HG02885 (cell line): ENCODE results near the gene MAGI1.

ENCODE experiments used
- ATAC-seq: cut with Tn5 transposase; IDR thresholded peaks from one replicate; pipeline ENCODE4 v1.9.1; 2021; ENCODE audit warnings: mild to moderate bottlenecking; ENCODE audit not compliant: unreplicated experiment, poor library complexity

The MAGI1 gene

GRCh38 chr3:65483011-65483410, 555.7 kb downstream of the MAGI1 start:
- ATAC-seq = no peak

DNA sequence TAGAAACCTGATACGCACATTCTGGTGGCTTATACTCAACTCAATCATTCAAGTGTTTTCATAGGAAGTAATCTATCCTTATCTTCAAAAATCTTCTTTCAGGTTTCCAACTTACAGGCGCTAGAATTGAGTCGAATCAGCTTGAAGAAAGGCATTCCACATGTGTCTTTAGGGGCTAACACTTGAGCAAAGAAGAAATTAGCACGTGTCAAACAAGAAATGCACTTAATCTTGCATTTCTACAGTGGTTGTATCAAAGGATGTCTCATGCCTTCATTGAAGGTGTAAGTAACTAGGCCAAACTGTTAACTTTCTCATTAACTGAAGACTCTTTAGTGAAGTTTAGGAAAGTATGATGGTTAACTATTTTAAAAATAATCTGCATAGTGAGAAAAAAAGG, 557.6 kb downstream of the MAGI1 start:
- ATAC-seq = no peak

GRCh38 chr3:65479990-65480389, 558.7 kb downstream of the MAGI1 start:
- ATAC-seq = no peak

GRCh38 chr3:65478551-65479500, 559.9 kb downstream of the MAGI1 start:
- ATAC-seq = no peak

- ATAC-seq = no peak
Measured at GRCh38 chr3:65473736-65474135, 565.0 kb downstream of the MAGI1 start.

DNA sequence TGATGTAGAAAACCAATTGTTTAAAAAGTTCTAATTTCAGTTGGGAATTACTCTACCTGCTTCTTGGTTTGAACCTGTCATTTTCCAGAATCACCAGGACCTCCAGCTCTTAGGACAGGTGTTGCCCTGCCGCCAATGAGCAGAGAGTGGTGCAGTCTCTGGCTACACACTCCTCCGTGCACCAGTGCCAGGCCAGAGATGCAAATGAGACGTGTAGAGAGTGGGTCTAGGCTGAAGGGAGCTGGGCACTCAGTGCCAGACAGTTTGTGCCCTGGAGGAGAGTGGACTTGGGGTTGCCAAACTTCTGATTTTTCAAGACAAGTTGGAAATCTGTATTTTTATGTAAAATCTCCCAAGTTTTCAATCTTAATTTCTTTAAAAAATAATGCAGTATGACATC, 566.2 kb downstream of the MAGI1 start:
- ATAC-seq = no peak

DNA sequence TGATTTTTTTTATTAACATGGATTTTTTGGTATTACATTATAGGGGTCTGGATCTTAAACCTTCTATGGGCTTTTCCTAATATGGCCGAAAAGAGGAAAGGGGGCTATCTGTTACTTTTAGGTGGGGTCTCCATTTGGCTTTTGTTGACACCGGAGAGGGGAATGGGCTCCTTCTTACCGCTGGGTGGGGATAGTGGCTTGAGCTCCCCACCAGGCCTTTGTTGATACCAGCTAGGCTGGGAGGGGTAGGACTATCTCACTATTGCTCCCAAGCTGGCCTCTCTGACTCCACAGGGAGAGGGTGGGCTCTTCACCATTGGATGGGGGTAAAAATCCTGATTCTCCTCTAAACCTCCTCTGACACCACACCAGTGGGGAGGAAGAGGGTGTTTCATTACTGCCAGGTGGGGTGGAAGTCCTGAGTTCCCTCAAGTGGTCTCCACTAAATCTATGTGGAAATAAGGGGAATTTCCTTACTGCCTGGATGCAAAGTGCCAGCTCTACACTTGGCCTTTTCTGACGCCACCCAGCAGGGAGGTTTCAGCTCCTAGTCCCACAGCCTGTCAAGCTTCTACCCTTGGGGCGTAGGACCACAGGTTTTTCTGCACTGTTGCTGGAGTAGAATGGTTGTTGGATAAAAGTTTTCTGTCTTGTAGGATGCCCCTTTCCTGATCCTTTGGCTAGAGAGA, 572.3 kb downstream of the MAGI1 start:
- no peak for ATAC-seq

DNA sequence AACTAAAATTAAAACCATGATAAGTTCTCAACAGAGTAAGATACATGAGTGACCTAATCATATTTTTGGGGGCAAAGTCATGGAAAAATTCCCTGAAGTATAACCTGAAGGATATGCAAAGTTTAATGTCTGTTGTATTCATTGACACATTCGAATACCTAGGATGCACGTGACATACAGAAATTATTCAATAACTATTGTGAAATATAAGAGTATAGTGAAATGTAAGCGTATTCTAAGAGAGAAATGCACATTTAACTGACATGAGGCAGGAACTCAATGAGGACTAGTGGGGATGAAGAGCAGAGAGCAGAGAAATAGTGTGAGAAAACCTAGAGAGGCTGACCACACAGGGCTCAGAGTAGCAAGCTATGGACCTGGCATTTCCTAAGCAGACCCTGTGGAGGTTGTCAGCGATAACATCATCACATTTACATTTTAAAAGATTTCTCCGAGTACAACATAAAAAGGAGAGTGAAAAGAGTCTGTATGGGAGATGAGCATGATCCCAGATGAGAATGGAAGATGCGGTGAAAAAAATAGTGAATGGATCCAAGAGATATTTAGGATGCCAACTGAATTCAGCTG, 588.8 kb downstream of the MAGI1 start:
- no peak for ATAC-seq

GRCh38 chr3:65448120-65448519, 590.6 kb downstream of the MAGI1 start:
- no peak for ATAC-seq

DNA sequence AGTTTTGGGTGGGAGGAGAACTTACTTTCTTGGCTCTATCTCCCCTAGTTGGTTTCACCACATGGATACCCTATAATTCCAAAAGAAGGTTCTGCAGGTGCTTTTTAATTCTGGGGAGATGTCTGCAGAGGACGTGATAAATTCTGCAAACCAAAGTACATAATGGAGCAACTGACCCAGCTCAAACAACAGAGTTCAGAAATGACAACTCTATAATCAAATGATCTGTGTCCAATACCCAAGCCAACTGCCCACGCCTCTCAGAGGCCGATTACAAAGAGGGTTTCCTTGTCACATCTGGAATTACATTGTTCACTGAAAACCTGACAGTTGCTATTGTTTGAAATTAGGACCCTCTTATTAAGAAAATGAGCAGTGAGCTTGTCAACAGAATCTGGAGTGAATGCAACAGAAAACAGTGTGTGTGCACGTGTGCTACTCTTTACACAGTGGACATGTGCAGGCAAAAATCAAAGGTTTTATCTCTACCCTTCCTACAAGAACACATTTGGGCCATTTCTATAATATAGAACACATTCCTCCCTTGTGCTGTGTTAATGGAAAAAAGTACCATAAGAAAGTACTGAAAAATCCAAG, 593.0 kb downstream of the MAGI1 start:
- ATAC-seq = no peak

- no peak for ATAC-seq
Measured at GRCh38 chr3:65444447-65444815, 594.3 kb downstream of the MAGI1 start.

- no peak for ATAC-seq
Measured at GRCh38 chr3:65443739-65444446, 594.8 kb downstream of the MAGI1 start.

- no peak for ATAC-seq
Measured at GRCh38 chr3:65439641-65440284, 599.0 kb downstream of the MAGI1 start.

GRCh38 chr3:65438612-65439011, 600.1 kb downstream of the MAGI1 start:
- ATAC-seq = no peak

DNA sequence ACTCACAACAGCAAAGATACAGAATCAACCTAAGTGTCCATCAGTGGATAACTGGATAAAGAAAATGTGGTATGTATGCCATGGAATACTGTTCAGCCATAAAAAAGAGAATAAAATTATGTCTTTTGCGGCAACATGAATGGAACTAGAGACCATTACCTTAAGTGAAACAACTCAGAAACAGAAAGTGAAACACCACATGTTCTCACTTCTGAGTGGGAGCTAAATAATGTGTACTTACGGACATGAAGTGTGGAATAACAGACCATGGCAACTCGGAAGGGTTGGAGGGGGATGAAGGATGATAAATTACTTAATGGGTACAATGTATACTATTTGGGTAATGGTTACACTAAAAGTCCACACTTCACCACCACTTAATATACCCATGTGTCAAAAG, 600.6 kb downstream of the MAGI1 start:
- ATAC-seq = no peak

DNA sequence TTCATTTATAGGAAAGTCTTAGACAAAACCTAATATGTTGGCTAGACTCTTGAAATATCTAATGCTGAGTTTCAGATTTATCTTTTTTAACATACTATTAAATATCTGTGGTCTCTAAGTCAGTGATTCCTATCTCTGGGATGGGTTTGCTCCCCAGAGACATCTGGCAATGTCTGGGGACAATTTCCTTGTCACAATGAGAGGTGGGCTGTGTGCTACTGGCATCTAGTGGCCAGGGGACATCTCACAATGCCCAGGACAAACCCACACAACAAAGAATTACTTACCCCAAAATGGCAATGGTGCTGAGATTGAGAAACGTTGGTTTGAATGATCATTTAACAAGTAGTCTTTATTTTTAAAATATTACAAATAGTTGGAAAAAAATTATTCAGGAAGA, 602.1 kb downstream of the MAGI1 start:
- no peak for ATAC-seq

DNA sequence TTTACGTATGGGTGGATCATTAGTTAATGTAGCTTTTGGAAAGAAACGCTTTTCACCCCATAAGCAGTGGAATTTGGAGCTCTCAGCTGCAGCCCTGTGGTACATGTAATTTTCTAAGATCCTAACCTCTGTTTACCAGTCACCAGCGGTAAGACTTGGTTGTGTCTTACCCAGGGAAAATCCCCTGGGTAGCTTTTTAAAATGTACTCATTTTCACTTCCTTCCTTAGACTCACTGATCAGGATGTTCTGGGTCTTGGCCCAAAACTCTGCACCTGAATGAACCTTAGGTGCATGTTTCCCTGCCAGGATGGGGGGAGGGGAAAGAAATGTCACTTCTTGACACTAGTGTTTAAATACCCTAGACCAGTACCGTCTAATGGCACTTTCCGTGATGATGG, 605.2 kb downstream of the MAGI1 start:
- ATAC-seq = no peak

- no peak for ATAC-seq
Measured at GRCh38 chr3:65432388-65433003, 606.2 kb downstream of the MAGI1 start.

GRCh38 chr3:65425880-65426279, 612.8 kb downstream of the MAGI1 start:
- ATAC-seq = no peak
